Right kidney (tissue), 1 donor: Measurements from ENCODE around the gene C12orf75.
"Not testable (repeated sequence)": the region's sequence is repeated elsewhere in the genome, so short reads cannot be mapped to it uniquely, and the experiment has no call there.

ENCODE experiments used
- DNase-seq: peaks from one replicate; pipeline ENCODE4 v3.0.0-alpha.2; 2016

Gene C12orf75

DNA sequence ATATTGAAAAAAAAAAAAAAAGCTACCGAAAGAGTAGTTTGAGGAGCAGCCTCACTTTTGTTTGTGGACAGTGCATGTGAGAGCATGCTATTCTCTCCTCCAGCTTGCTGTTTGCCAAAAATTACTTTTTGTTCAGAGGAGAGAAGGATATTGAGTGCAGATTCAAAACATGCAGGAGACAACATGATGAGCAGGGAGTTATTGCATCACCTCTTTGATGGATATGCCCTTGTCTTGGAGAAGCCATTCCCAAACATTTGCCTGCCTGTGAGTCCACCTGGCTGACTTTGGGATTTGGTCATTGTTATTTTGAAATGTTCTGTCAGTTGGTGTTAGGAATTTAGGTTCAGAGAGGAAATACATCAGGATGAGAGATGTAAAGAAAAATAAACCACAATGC is 2.4 kb downstream of the C12orf75 start:
- DNase-seq: no peak

DNA sequence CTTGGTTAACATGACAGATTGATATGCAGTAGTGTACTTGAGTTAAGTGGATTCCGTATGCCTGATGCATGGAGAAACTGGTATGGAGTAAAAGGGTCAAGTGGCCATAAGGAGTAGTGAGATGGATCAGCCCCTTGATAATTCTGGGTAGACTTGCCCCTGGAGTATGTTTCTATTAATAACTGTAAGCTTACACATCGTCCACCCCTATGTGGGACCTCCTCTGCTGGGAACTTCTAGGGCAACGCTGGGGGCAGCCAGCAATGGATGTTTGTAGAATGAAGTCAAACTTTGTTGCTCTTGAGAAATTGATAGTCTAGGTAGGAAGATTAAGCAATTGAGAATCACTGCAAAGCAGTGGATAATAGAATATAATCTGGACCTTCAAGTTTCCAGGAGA is 3.5 kb downstream of the C12orf75 start:
- DNase-seq: no peak

DNA sequence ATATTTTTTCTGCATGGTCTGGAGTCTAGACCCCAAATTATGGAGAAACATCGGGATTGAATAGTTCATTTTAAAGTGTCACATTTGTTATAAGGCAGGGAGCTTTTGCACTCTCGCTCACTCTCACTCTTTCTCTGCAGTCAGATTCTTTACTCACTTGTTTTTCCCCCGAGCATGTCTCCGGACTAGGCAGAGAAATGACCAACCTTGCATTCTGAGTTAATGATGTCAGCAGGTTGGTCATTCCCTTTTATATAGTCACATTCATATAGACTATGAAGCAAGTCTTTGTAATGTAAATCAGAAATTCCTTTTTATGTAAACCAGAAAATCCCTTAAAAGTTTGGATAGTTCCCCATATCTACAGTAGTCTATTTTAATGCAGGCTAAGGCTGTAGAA is 4.1 kb downstream of the C12orf75 start:
- no peak for DNase-seq

DNA sequence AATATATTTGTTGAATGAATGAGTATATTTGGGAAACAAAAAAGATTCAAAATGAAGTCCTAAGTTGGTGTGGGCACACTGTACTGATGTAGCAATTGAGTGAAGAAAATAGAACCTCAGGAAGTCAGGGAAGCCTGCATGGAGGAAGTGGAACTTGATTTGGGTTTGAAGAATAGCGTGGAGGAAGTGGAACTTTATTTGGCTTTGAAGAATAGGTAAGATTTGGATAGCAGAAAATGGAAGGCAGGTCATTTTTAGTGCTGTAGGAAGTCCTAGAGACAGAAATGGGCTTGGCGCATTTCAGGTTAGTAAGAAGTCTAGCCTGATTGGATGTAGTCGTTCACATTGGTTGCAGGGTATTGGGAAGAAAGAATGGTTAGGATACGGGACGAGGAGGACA is 5.4 kb downstream of the C12orf75 start:
- no peak for DNase-seq

DNA sequence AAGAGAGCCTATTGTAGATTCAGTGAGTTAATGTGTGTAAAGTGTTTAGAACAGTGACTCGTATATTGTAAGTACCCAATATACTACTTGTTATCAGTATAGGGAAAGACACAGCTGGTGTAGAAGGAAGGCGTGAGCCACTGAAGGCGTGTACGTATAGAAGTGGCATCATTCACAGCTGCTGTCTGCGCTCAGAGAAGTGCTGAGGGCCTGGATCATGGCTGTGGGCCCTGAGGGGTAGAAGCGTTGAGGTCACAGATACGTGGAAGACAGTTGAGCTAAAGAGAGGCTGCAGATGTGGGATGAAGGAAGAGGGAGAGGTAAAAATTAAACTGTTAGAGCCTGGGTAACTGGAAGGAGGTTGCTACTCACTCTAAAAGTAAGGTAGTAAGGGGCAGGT is 5.9 kb downstream of the C12orf75 start:
- DNase-seq: no peak

DNA sequence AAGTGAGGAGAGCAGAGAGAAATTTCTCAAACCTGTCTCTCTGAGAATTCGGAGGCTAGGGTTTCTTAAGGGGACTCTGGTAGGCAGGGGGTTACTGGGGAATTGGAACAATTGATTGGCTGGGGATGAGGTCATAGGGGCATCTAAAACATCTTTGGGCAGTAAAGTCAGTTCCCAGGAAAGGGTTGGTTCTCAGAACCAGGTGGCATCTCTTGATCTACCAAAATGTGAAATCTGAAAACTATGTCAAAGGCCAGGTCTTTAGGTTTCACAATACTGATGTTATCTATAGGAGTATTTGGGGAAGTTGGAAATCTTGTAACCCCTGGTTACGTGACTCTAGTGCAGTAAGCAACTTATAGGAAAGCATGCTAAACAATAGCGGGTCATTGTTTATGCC is 6.9 kb downstream of the C12orf75 start:
- DNase-seq: no peak

DNA sequence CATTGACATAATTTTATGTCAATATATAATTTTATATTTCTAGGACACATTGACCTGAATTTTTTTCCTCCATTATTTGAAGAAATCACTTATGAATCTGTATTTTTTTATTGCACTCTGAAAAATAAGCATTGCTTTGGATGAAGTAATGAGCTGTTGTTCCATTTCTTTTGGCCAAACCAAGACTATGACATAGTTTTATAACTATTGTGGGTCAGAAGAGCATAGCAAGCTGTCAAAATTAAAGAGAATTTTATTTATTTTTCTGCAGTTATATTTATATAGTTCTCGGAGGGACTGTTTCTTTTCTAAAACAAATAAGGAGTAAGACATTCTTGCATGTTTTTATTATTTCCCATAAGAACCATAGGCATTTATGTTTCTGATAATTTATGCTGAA is 8.5 kb downstream of the C12orf75 start:
- no peak for DNase-seq

DNA sequence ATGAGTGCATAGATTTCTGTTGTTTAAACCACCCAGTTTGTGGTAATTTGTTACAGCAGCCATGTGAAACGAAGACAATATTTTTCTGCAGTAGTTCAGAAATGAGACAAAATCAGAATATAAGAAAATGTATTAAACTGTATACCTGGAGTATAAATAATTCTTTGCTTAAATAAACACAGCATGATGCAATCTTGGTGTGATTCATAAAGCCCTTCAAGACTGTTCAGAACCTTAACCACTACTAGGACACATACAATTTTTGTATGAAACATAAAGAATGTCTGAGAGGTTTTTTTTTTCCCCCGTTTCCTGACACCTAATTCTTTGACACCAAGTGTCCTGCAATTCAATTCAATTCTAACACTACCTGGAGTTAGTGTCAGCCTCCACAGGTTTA is 10.5 kb downstream of the C12orf75 start:
- no peak for DNase-seq

DNA sequence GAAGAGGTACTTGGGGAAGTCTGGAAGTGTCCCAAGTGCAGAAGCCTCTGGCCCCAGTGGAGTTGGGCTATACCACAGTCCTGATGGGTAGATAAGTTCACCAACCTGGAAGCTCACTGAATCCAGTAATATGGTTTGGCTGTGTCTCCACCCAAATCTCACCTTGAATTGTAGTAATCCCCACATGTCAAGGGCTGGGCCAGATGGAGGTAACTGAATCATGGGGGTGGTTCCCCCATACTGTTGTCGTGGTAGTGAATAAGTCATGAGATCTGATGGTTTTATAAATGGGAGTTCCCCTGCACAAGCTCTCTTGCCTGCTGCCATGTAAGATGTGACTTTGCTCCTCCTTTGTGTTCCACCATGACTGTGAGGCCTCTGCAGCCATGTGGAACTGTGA is 11.1 kb downstream of the C12orf75 start:
- DNase-seq: not testable (repeated sequence)

DNA sequence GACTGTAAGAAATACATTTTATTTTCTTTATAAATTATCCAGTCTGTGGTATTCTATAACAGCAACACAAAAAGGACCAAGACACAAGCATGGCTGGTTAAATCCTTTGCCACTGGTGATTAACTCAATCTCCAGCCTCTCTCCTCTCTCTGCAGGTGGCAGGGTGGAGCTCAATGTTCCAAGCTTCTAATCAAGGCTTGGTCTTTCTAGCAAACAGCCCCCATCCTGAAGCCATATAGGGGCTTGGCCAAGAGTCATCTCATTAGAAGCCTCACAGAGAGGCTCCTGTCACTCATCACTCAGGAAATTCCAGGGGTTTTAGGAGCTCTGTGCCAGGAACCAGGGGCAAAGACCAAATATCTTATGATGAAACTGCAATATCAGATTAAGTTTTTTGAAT is 12.0 kb downstream of the C12orf75 start:
- no peak for DNase-seq

DNA sequence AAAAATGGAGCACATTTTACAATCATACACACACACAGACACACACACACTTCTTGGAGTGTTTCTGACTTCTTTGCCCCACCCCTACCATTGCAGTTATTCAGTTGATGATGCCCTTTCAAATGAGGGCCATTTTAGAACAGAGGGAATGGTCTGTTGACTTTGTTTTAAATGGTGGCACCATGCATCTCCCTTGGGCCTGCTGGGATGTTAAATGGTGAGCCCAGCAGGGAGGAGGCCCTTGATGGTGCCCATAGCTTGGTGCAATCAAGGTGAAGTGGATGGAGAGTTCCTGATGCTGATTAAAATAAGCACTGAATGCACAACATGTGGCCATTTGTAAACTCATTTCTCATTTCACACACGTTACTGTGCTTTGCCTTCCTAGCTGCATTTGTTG is 13.3 kb downstream of the C12orf75 start:
- DNase-seq: no peak

DNA sequence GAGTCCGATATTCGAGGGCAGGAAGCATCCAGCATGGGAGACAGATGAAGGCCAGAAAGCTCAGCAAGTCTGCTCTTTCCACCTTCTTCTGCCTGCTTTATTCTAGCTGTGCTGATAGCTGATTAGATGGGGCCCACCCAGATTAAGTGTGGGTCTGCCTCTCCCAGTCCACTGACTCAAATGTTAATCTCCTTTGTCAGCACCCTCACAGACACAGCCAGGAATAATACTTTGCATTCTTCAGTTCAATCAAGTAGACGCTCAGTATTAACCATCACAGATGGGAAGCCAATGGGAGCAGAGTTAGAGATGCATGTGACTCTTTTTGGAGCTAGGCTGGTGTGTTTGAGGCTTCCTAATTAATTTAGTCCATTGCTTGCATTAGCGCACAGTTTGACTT is 17.0 kb downstream of the C12orf75 start:
- DNase-seq: no peak

DNA sequence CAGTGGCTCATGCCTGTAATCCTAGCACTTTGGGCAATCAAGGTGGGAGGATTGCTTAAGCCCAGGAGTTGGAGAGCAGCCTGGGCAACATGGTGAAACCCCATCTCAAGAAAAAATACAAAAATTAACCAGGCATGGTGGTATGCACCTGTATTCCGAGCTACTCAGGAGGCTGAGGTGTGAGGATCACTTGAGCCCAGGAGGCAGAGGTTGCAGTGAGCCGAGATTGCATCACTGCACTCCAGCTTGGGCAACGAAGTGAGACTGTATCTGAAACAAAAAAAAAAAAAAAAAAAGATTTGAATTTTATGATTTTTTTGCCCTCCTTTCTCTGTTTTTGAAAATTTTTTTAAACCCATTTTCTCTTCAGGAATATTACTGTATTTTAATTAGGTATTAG is 17.7 kb downstream of the C12orf75 start:
- DNase-seq: no peak

DNA sequence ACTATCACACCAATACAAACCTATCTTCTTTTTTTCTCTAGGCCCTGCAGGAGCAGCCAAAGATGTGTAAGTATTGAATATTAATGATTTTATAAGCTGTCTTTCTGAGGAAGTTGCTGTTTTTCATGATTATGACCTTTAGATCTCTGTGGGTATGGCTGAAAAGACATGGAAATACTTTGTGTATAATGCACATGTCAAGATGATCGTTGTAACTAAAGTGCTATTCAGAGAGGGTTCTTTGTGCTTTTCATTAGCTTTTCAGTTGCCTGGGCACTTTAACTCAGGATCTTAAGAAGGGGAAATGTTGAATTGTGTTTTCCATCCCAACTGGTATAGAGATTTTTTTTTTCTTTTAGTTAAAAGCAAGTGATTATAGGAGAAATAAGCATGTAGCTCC is 18.1 kb downstream of the C12orf75 start:
- DNase-seq: no peak

DNA sequence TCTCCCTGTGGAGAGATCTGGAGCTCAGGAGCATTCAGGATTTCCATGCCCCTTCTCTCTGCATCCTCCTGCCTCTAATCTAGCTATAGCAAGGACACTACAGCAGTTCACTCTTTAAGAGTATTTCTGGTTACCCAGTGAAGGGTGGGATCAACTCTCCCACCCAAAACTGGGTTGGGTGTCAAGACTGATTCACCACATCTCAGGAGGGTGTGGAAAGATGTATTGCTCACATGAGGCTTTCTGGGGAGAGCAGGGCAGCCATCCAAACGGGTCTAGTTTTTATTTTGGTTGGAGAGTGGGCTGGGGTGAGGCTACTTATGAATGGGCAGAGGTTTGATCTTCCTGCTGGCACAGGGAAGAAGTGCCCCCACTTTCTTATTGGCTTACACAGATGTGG is 18.6 kb downstream of the C12orf75 start:
- DNase-seq: no peak

DNA sequence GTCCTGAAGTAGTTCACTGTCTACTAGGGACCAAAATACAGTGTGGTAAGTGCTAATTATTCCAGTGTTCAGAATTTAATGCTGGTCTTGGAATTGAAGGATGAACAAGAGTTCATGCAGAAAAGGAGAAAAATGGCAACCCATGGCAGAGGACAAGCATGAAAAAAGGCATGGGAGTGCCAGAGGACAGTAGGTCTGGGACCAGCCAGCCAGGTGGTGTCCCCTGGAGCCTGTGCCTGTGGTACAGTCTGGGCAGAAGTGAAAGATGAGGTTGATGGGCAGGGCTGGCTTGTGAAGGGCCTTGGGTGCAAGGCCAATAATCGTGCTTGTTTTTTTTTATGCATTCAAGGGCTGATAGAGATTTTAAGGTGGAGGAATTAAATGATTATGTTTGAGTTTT is 21.0 kb downstream of the C12orf75 start:
- no peak for DNase-seq

DNA sequence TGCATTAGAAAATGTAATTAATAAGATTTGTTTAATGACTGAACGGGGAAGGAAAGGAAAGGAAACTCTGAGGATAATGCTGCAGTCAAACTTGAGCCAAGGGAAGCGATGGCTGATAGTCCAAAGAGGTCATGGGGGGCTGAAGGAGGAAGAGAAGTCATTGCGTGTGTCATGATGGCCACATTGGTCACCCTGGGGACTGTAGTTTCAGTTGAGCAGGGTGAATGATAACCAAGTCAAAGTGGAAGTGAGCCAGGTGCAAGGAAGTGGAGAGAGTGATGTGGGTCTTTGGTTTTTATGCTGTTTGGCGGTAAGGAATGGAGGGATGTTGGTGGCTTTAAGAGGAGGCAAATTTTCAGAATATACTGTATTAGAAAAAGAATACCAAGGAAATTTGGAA is 21.6 kb downstream of the C12orf75 start:
- no peak for DNase-seq

DNA sequence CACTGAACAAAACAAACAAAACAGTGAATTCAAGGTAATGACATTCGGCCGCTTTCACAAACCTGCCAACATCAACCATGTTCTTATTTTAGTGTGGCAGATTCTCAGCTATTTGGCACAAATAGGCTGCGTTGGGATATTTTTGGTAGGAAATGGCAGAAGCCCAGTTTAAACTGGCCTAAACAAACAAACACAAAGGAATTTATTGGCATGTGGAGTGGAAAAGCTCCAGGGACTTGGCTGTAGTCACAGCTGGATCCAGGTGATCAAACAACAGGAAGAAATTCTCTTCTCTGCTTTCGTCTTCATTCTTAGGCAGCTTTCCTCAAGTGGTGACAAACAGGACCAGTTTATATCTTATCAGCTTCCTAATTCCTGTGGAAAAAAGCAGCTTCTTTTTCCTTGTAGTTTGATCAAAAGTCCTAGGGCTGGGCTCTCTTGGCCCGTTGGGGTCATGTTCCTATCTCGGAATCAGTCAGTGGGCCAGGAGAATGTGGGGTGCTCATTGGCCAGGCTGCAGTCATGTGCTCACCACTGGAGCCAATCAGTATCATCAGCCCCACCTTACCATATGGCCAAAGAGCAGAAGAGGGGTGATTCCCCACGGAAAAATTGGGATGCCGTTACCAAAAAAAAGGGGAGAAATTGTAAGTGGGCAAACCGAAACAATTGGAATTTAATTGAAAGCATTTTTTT is 22.6 kb downstream of the C12orf75 start:
- no peak for DNase-seq

DNA sequence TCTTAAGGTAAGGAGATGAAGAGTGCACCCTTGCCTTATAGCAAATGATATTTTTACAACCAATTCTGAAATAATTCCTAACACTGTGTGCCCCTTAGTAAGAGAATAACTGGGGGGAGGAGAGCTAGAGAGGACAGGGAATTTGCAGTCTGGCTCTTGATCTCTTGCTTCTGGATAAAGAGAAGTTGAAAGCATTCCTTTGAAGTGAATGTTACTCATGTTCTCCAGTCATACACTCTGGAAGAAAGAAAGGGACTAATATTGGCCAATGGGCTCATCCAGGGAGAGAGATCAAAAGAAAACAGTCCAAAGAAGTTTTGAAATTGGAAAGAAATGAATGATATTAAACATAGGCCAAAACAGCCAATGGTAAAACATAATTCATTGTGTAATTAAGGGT is 25.3 kb downstream of the C12orf75 start:
- DNase-seq: no peak

DNA sequence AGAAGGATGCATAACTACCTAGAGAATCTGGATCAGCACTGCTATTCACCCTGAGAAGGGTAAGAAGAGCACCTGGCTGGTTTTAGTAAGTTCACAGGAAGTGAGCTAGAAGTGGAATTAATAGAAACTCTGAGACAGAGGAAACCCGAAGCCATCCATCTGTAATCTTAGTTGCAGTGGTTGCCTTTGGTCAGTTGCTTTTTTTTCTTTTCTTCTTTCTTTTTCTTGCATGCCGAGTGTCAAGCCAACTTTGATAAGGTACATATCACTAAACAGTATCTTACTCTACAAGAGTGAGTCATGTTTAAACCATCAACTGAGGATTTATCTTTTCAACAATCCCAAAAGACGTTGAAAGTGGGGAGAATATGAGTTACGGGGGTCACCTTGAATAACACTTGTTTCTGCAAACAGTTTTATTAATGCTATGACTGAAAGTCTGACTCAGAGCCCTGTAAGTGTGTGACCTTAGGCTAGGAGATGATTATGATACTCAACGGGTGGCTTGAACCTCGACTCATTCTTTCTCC is 26.7 kb downstream of the C12orf75 start:
- DNase-seq: no peak

DNA sequence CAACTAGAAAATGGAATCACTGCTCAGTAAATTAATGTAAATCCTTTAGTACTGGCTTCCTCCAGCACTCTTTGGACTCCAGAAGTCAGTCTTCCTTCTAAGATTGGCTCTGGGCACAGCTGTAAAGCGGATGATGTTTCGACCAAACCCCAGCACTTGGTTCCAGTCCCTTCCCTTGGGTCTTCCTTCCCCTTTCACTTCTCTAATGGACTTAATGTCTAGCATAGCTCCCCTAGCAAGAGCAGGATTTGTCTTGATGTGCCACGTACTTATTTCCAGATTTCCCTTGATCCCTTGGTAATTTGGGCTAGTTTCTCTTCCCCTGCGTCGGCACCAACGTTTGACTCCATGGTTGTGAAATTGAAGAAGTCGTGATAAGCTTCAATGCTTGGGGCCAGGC is 28.3 kb downstream of the C12orf75 start:
- DNase-seq: no peak

DNA sequence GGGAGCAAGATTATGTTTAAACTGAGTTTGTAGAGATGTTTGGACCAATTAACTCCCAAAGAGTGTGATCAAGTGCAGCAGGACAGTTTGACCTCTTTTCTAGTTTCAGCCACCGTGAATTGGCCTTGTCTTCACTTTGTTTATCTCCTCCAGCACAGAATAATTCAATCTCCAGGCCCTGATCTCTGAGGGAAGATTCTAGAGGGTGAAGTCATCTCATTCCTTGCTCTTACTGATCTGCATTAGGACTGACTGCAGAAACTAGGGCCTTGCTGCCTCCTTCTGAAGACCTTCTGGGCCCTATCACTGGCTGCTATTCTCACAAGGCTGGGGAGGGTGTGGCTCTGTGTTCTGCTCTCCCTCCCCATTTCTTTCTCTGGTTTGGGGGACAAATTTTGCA is 29.4 kb downstream of the C12orf75 start:
- DNase-seq: no peak

DNA sequence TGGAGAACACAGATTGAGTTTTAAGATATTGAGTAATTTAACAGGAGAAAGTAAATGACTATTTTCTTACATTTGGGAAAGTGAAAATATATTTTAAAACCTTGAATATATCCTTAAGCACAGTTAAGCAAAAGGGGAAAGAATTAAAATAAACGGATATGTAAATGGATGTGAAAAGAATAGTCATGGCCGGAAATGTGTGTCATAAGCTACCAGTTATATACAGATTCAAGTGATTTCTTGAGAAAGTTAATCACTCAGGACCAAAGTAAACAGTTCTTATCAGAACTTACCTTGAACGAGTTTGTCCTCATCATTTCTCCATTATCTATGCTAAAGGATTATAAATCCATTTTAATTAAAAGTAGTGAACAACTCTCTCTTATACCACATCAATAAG is 33.4 kb downstream of the C12orf75 start:
- no peak for DNase-seq

DNA sequence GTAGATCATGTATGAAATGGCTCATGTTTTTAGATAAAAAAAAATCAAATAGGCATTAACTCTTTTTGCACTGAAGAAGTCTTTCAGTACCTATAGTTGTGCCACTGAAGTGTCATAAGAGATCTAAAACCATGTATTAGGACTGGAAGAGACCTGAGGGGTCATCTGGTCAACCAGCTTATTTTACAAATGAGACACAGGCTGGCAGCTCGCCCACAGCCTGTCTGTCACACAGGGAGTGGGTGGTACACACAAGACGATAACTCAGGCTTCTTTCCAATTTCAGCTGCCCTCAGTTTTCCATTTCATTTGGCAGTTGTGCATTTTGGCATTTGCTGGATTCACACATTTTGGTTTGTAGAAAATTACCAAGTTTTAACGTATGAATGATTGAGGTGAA is 34.7 kb downstream of the C12orf75 start:
- DNase-seq: no peak

DNA sequence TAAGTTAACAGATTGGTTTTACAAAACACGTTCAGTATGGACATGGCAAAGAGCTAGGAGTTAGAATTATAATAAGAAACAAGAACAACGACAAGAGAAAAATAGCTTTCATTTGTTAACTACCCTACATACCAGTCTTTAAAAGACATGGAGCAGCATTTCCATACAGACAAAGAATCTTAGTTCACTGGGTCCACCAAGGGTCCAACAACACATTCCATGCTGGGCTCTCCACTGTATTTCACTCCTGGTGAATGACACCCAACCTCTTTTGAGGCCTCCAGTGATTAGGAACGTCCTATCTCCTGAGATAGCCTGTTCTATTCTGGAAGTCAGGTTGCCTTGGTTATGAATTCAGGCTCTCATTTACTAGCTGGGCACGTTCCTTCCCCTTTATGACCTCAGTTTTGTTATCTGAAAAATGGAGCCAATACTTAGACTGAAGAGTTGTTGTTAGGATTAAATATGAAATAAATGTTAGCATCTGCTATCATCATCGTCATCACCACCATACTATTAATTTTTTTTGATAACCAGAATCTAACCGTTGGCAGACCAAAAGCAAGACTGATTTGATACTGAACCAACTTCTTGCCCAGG is 37.7 kb downstream of the C12orf75 start:
- no peak for DNase-seq
